Left lung (tissue), 10 donors: ENCODE results near the gene PTPRT. TPM values are rescaled to one million over a fixed set of nuclear protein-coding genes. Genes with fewer than 3 reads are reported as not detected.

Source experiments
- ATAC-seq: fragments of 200-7000 bp; cut with Tn5 transposase; one replicate; pipeline ENCODE4 v1.9.1; 2020; ENCODE audit warnings: moderate library complexity
- DNase-seq, 4 donors: peaks; one replicate each; pipeline ENCODE4 v3.0.0-alpha.2; 2013 to 2020
- H3K27ac ChIP-seq, 2 donors: fragments of 200-600 bp; sonication (generic) in 1 of 2; one replicate each; pipeline versions ENCODE4 v1.5.0 to v1.8.0; 2020 to 2021
- H3K27me3 ChIP-seq, 2 donors: fragments of 200-600 bp; sonication (generic) in 1 of 2; one replicate each; pipeline versions ENCODE4 v1.5.0 to v1.8.0; 2020 to 2021
- H3K36me3 ChIP-seq, 2 donors: fragments of 200-600 bp; sonication (generic) in 1 of 2; one replicate each; pipeline versions ENCODE4 v1.5.0 to v1.8.0; 2020 to 2021
- H3K4me1 ChIP-seq, 2 donors: fragments of 200-600 bp; one replicate each; pipeline ENCODE4 v1.8.0; 2021
- H3K4me3 ChIP-seq, 2 donors: fragments of 200-600 bp; sonication (generic) in 1 of 2; one replicate each; pipeline versions ENCODE4 v1.5.0 to v1.8.0; 2020 to 2021; ENCODE audit warnings: mild to moderate bottlenecking in 1 of 2
- H3K9me3 ChIP-seq, 2 donors: fragments of 200-600 bp; sonication (generic) in 1 of 2; one replicate each; pipeline versions ENCODE4 v1.5.0 to v1.8.0; 2020 to 2021
- CTCF ChIP-seq, 2 donors: fragments of 200-600 bp; sonication (generic) in 1 of 2; IDR thresholded peaks; one replicate each; pipeline versions ENCODE4 v1.5.0 to v1.8.0; 2021; ENCODE audit warnings: antibody characterized with exemption in 2 of 2
- intact Hi-C, 2 donors: fragments of 100-400 bp; cut with DNase I; formaldehyde crosslinking; loops; one replicate each; pipeline versions ENCODE4 v1.11.2 to v1.14.2; 2022
- polyA plus RNA-seq, 6 donors: library from polyadenylated mRNA; unstranded; fragments of 120-200 nt; gene quantifications; one replicate each; pipeline ENCODE4 v1.2.1, GENCODE V29; 2013; ENCODE audit not compliant: insufficient read length in 6 of 6
- total RNA-seq, 2 donors: library from RNA; stranded (reverse); fragmentation: NEBNext Ultra II Directional; extraction: Animal tissue kit (Norgen Biotek cat#: 25700); gene quantifications; one replicate each; pipeline ENCODE4 v1.2.1, GENCODE V29; 2021
- donor health status: DM: no; HTN: yes; CAD: no.
- donor health status: DM: no; HTN: no; CAD: no.

PTPRT gene
- total and polyA plus RNA-seq, 8 donors: 0.15 to 2.9 (median 1.4) TPM

DNA sequence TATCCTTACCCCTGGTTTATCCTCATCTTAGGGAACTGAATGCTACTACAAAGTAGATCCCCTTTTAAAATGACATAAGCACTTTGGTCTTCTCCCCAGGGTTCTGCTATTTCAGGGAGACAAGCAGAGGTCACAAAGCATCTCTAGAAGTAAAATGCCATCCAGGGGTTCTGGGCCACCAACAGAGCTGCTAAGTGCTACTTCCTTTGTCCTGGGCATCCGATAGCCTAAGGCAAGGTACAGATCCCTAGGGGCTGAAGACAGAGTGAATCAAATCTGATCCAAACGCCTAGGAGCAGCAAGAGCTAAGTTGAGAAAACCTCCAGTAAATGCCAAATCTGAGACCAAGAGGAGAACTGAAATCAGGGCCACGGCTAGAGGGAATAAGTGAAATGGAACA is 161.2 kb downstream of the PTPRT start:
- H3K9me3 ChIP-seq: no peaks in the 10 kb centered on the region
- H3K27me3 ChIP-seq: no peaks in the 10 kb centered on the region
- ATAC-seq (no peak), DNase-seq (no peak)
- H3K4me3 ChIP-seq: no peak overlapping the region
- H3K4me1 ChIP-seq: no peaks in the 10 kb centered on the region
- H3K36me3 ChIP-seq: no peaks in the 10 kb centered on the region
- intact Hi-C loops: no loop called here
- no peak overlapping the region for H3K27ac ChIP-seq
- no peak for TF ChIP-seq CTCF (IDR thresholded peaks at IDR 0.05)

DNA sequence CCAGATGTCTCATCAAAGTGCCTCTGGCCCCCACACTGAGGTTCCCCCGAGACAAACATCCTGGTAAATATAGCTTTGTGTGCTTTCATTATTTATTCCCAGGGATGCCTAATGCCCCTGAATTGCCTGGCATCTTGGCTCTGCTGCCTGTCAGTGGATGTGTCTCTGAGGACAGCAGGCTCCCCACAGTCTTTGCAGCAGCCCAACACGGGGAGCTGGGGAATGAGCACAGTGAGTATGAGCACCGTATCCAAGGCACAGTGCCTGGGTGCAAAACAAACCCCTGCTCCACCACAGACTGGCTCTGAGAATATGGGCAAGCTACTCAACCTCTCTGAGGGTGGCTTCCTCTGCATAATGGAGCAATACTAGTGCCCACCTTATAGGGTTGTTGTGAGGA is 165.9 kb downstream of the PTPRT start:
- no peak for ATAC-seq
- intact Hi-C loops: no loop called here
- TF ChIP-seq CTCF (IDR thresholded peaks at IDR 0.05): no peak

GRCh38 chr20:43022568-43022967 is 167.1 kb downstream of the PTPRT start:
- no peak overlapping the region for H3K27ac ChIP-seq
- H3K4me3 ChIP-seq: no peak overlapping the region
- H3K36me3 ChIP-seq: no peaks in the 10 kb centered on the region
- ATAC-seq (no peak), DNase-seq (no peak)
- peaks cover 0 to 4% of the 10 kb centered on the region in 2 donors for H3K27me3 ChIP-seq
- TF ChIP-seq CTCF (IDR thresholded peaks at IDR 0.05): no peak
- H3K9me3 ChIP-seq: no peaks in the 10 kb centered on the region
- intact Hi-C loops: no loop called here
- no peaks in the 10 kb centered on the region for H3K4me1 ChIP-seq

More for the DNA sequence above, 165.9 kb downstream of the PTPRT start:
- H3K27me3 ChIP-seq: no peaks in the 10 kb centered on the region
- DNase-seq: no peak
- no peak overlapping the region for H3K4me3 ChIP-seq
- H3K9me3 ChIP-seq: no peaks in the 10 kb centered on the region
- H3K36me3 ChIP-seq: no peaks in the 10 kb centered on the region
- no peak overlapping the region for H3K27ac ChIP-seq
- H3K4me1 ChIP-seq: no peaks in the 10 kb centered on the region

GRCh38 chr20:43022081-43022480 is 167.6 kb downstream of the PTPRT start:
- intact Hi-C loops: no loop called here
- DNase-seq: no peak
- Histone ChIP-seq H3K27me3 (peaks cover 0 to 9% of the 10 kb centered on the region in 2 donors), H3K4me3 (no peak overlapping the region), H3K4me1 (no peaks in the 10 kb centered on the region), H3K36me3 (no peaks in the 10 kb centered on the region), H3K27ac (no peak overlapping the region), H3K9me3 (no peaks in the 10 kb centered on the region)
- no peak for ATAC-seq
- TF ChIP-seq CTCF (IDR thresholded peaks at IDR 0.05): no peak

GRCh38 chr20:43017241-43018030 is 172.3 kb downstream of the PTPRT start:
- ATAC-seq (no peak), DNase-seq (no peak)
- TF ChIP-seq CTCF (IDR thresholded peaks at IDR 0.05): no peak
- no peak overlapping the region for H3K27ac ChIP-seq
- no peak overlapping the region for H3K4me3 ChIP-seq
- H3K4me1 ChIP-seq: no peaks in the 10 kb centered on the region
- H3K27me3 ChIP-seq: peaks cover 0 to 18% of the 10 kb centered on the region in 2 donors
- no peaks in the 10 kb centered on the region for H3K9me3 ChIP-seq
- intact Hi-C loops: no loop called here
- H3K36me3 ChIP-seq: no peaks in the 10 kb centered on the region
